K562 (cell line): ENCODE results near the gene RAD1. TPM values are rescaled to one million over a fixed set of nuclear protein-coding genes. Genes with fewer than 3 reads are reported as not detected.

Source experiments
- CSDE1 ChIP-seq, 2 experiments: fragments of 450-650 bp; IDR thresholded peaks; 2 replicates each; pipeline ENCODE4 v1.6.1; 2016; ENCODE audit warnings: mild to moderate bottlenecking in 1 of 2
- ETS2 ChIP-seq: IDR thresholded peaks from 2 replicates; pipeline ENCODE4 v1.6.1; 2016; ENCODE audit warnings: borderline replicate concordance, missing genetic modification characterization, mild to moderate bottlenecking, moderate library complexity, missing compliant biosample characterization; ENCODE audit not compliant: poor library complexity, severe bottlenecking
- HDAC6 ChIP-seq: IDR thresholded peaks from 2 replicates; pipeline ENCODE4 v1.6.1; 2012; ENCODE audit warnings: low read depth, mild to moderate bottlenecking, control low read depth, inconsistent platforms, low read length, moderate library complexity
- HNRNPL ChIP-seq: fragments of 200-400 bp; formaldehyde crosslinking; IDR thresholded peaks from 2 replicates; pipeline ENCODE4 v1.6.1; 2017; ENCODE audit warnings: low read depth, mild to moderate bottlenecking, low read length
- KDM1A ChIP-seq, 2 experiments: fragments of 450-650 bp; IDR thresholded peaks; 2 replicates each; pipeline ENCODE4 v1.6.1; 2016; ENCODE audit warnings: mild to moderate bottlenecking in 2 of 2
- KHSRP ChIP-seq: fragments of 450-650 bp; IDR thresholded peaks from 2 replicates; pipeline ENCODE4 v1.6.1; 2017
- RBM17 ChIP-seq: fragments of 200-400 bp; formaldehyde crosslinking; IDR thresholded peaks from 2 replicates; pipeline ENCODE4 v1.6.1; 2017; ENCODE audit warnings: low read depth, mild to moderate bottlenecking, low read length, borderline replicate concordance
- SNIP1 ChIP-seq: fragments of 450-650 bp; IDR thresholded peaks from 2 replicates; pipeline ENCODE4 v1.7.1; 2017; ENCODE audit warnings: low read depth, mild to moderate bottlenecking
- ZEB2 ChIP-seq: fragments of 450-650 bp; IDR thresholded peaks from 2 replicates; pipeline ENCODE4 v1.6.1; 2016
- polyA plus RNA-seq, 8 experiments: library from polyadenylated mRNA; depleted of rRNA in 4 of 8; stranded (reverse) in 5 of 8; unstranded in 3 of 8; fragments of >200 nt; fragmentation: Nextera tagmentation in 2 of 8; fragmentation: Illumina TruSeq in 1 of 8; extraction: Ambion mirVana in 2 of 8; extraction: Trizol in 1 of 8; gene quantifications; 2 replicates each; pipeline versions ENCODE4 v1.2.1 to v1.2.3, GENCODE V29; 2011 to 2014; ENCODE audit warnings: inconsistent platforms in 1 of 8, missing spikeins in 1 of 8
- total RNA-seq, 7 experiments: library from RNA; depleted of rRNA in 6 of 7; stranded (reverse); fragments of >200 nt in 6 of 7; fragmentation: Illumina TruSeq in 2 of 7; extraction: Trizol in 2 of 7; gene quantifications; 2 replicates each; pipeline versions ENCODE4 v1.2.1 to v1.2.3, GENCODE V29; 2011 to 2021; ENCODE audit warnings: low replicate concordance in 1 of 7
- TF ChIP-seq, protein P1 (sequence below): fragments of 250-450 bp; sonication (Bioruptor Pico); IDR thresholded peaks from 2 replicates; pipeline ENCODE4 v1.4.0; 2020; ENCODE audit warnings: mild to moderate bottlenecking
- TF ChIP-seq, protein P2 (sequence below): fragments of 450-650 bp; IDR thresholded peaks from 2 replicates; pipeline ENCODE4 v1.7.0; 2016; ENCODE audit warnings: borderline replicate concordance
- TF ChIP-seq, protein P3 (sequence below): fragments of 250-450 bp; sonication (Bioruptor Pico); IDR thresholded peaks from 2 replicates; pipeline ENCODE4 v1.4.0; 2020; ENCODE audit warnings: mild to moderate bottlenecking, moderate library complexity

RAD1 gene
- total and polyA plus RNA-seq, 9 of the 15 experiments (the other 6 are each of a cell fraction or from before 2014, with no cell fraction given), result 44.5 to 148 (median 60.8) TPM

DNA sequence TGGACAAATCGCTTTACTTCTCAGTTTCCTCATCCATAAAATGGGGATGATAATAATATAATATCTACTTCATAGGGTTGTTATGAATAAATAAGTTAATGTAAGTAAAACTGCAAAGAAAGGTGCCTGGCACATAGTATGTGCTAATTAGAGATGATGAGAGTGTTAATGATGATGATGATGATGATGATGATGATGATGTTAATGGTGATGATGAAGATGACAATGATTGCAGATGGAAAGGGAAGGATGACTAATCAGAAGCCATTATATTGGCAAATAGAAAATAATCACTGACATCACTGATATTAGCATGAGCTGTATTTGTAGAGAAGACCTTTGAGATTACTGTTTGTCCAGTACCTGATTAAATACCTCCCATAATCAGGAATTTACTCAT is 20.6 kb downstream of the RAD1 start (continued):
- TF ChIP-seq ETS2 (tag) (no peak), ZEB2 (no peak), SNIP1 (no peak), HNRNPL (no peak), HDAC6 (no peak), KHSRP (no peak), RBM17 (no peak), CSDE1 (IDR thresholded peaks at IDR 0.05) (no peak), KDM1A (IDR thresholded peaks at IDR 0.05) (peak; percentile 12 to 22; a peak in 1 of 4 replicates)
- TF ChIP-seq, protein P1, sequence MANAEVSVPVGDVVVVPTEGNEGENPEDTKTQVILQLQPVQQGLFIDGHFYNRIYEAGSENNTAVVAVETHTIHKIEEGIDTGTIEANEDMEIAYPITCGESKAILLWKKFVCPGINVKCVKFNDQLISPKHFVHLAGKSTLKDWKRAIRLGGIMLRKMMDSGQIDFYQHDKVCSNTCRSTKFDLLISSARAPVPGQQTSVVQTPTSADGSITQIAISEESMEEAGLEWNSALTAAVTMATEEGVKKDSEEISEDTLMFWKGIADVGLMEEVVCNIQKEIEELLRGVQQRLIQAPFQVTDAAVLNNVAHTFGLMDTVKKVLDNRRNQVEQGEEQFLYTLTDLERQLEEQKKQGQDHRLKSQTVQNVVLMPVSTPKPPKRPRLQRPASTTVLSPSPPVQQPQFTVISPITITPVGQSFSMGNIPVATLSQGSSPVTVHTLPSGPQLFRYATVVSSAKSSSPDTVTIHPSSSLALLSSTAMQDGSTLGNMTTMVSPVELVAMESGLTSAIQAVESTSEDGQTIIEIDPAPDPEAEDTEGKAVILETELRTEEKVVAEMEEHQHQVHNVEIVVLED (CRISPR knock-in tag), result no peak
- TF ChIP-seq, protein P2, sequence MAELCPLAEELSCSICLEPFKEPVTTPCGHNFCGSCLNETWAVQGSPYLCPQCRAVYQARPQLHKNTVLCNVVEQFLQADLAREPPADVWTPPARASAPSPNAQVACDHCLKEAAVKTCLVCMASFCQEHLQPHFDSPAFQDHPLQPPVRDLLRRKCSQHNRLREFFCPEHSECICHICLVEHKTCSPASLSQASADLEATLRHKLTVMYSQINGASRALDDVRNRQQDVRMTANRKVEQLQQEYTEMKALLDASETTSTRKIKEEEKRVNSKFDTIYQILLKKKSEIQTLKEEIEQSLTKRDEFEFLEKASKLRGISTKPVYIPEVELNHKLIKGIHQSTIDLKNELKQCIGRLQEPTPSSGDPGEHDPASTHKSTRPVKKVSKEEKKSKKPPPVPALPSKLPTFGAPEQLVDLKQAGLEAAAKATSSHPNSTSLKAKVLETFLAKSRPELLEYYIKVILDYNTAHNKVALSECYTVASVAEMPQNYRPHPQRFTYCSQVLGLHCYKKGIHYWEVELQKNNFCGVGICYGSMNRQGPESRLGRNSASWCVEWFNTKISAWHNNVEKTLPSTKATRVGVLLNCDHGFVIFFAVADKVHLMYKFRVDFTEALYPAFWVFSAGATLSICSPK, result no peak
- TF ChIP-seq, protein P3, sequence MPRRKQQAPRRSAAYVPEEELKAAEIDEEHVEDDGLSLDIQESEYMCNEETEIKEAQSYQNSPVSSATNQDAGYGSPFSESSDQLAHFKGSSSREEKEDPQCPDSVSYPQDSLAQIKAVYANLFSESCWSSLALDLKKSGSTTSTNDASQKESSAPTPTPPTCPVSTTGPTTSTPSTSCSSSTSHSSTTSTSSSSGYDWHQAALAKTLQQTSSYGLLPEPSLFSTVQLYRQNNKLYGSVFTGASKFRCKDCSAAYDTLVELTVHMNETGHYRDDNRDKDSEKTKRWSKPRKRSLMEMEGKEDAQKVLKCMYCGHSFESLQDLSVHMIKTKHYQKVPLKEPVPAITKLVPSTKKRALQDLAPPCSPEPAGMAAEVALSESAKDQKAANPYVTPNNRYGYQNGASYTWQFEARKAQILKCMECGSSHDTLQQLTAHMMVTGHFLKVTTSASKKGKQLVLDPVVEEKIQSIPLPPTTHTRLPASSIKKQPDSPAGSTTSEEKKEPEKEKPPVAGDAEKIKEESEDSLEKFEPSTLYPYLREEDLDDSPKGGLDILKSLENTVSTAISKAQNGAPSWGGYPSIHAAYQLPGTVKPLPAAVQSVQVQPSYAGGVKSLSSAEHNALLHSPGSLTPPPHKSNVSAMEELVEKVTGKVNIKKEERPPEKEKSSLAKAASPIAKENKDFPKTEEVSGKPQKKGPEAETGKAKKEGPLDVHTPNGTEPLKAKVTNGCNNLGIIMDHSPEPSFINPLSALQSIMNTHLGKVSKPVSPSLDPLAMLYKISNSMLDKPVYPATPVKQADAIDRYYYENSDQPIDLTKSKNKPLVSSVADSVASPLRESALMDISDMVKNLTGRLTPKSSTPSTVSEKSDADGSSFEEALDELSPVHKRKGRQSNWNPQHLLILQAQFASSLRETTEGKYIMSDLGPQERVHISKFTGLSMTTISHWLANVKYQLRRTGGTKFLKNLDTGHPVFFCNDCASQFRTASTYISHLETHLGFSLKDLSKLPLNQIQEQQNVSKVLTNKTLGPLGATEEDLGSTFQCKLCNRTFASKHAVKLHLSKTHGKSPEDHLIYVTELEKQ (CRISPR knock-in tag), result no peak
